ENCODE measurements around the gene PPP1R36. TPM values are rescaled to one million over a fixed set of nuclear protein-coding genes. Genes with fewer than 3 reads are reported as not detected.

Gene PPP1R36
- total and polyA plus RNA-seq, 2 of the 4 experiments (the other 2 are of a cell fraction), result 0.15 to 0.54 TPM

GRCh38 chr14:64507376-64508156 lies 42.2 kb upstream of the PPP1R36 start:
- Histone ChIP-seq H3K56ac (ENCODE audit: extremely low read depth, insufficient read depth, low read length) (no peak overlapping the region), H3K14ac (replicated peaks; ENCODE audit: low read depth, low read length) (peak overlapping the region; percentile 58; the same call in 1 of the 2 replicates), H2BK120ac (ENCODE audit: low read depth, low read length) (no peak overlapping the region), H3K9me1 (ENCODE audit: insufficient read depth, low read length) (peaks cover 12% of the 10 kb centered on the region), H2AK5ac (ENCODE audit: low read depth, low read length) (no peak overlapping the region), H2BK15ac (ENCODE audit: low read depth, low read length) (no peak overlapping the region), H2BK5ac (ENCODE audit: low read depth, low read length, poor library complexity, severe bottlenecking) (no peak overlapping the region), H2AFZ (replicated peaks; ENCODE audit: low read length, poor library complexity) (no peak overlapping the region), H3K23ac (ENCODE audit: low read depth, low read length) (peak overlapping the region; percentile 76), H3K4me3 (ENCODE audit: insufficient read depth, low read depth, low read length) (no peak overlapping the region), H4K5ac (ENCODE audit: low read depth, low read length) (no peak overlapping the region), H3K4ac (ENCODE audit: low read depth, low read length) (no peak overlapping the region), H4K8ac (ENCODE audit: low read depth in 2 of 2, low read length in 2 of 2) (no peak overlapping the region), H3K27ac (ENCODE audit: insufficient read depth, low read length) (no peak overlapping the region), H3K9ac (ENCODE audit: low read depth, low read length) (no peak overlapping the region), H2AK9ac (replicated peaks; ENCODE audit: low read depth, low read length, poor library complexity) (no peak overlapping the region), H3K36me3 (ENCODE audit: control insufficient read depth, insufficient read depth, low read length) (no peaks in the 10 kb centered on the region), H3K27me3 (ENCODE audit: control insufficient read depth, insufficient read depth, low read length) (no peaks in the 10 kb centered on the region), H3K79me1 (ENCODE audit: low read depth in 1 of 2, low read length in 2 of 2) (peaks cover 6 to 64% of the 10 kb centered on the region in 2 experiments), H3K4me1 (ENCODE audit: control insufficient read depth, insufficient read depth, low read length) (peaks cover 8% of the 10 kb centered on the region), H3K18ac (ENCODE audit: low read depth, low read length) (no peak overlapping the region), H3K9me3 (ENCODE audit: control insufficient read depth, insufficient read depth, low read length) (no peaks in the 10 kb centered on the region), H4K91ac (ENCODE audit: insufficient read depth, low read depth, low read length) (no peak overlapping the region), H4K20me1 (ENCODE audit: insufficient read depth, low read length) (peaks cover 71% of the 10 kb centered on the region), H3K4me2 (ENCODE audit: low read depth, low read length) (peak overlapping the region; percentile 65), H2BK20ac (ENCODE audit: low read depth, low read length) (no peak overlapping the region)
- 69% methylated on average over 2 of the region's 4 CpGs; no CpG with 5 or more reads in 1 of the 2 experiments for whole genome bisulfite sequencing, 2 experiments (ENCODE audit: extremely low coverage in 2 of 2, insufficient read length in 1 of 2)
- in situ Hi-C loops (cut with MboI; ENCODE audit: low sequenced_read_pairs) (no loop called here), dilution Hi-C loops (cut with HindIII; ENCODE audit: low sequenced_read_pairs, unreplicated experiment) (no loop called here), intact Hi-C loops (cut with micrococcal nuclease) (no loop called here)
- ATAC-seq (ENCODE audit: low read depth), result no peak
- ChIA-PET POLR2A (ENCODE audit: unreplicated experiment) (no interaction called here), CTCF (no interaction called here)
- BruUV-seq (replicated peaks), result no TSS peak
- peak; percentile 58 for DNase-seq
- TF ChIP-seq BHLHE40 (IDR thresholded peaks at IDR 0.05; ENCODE audit: low read depth, low read length) (no peak), FOS (IDR thresholded peaks at IDR 0.05; ENCODE audit: low read depth, low read length) (no peak), MAFK (IDR thresholded peaks at IDR 0.05; ENCODE audit: low read depth, low read length) (no peak), MXI1 (IDR thresholded peaks at IDR 0.05; ENCODE audit: borderline replicate concordance, low read depth, low read length) (no peak), MAZ (IDR thresholded peaks at IDR 0.05; ENCODE audit: borderline replicate concordance, low read depth, low read length) (no peak), SMC3 (IDR thresholded peaks at IDR 0.05; ENCODE audit: low read depth, low read length) (no peak), CEBPB (IDR thresholded peaks at IDR 0.05; ENCODE audit: low read depth, low read length) (no peak), RFX5 (IDR thresholded peaks at IDR 0.05; ENCODE audit: low read depth, low read length) (no peak), USF2 (IDR thresholded peaks at IDR 0.05; ENCODE audit: low read depth, low read length) (no peak)
